Measurements from ENCODE around the gene MEGF8.

DNA sequence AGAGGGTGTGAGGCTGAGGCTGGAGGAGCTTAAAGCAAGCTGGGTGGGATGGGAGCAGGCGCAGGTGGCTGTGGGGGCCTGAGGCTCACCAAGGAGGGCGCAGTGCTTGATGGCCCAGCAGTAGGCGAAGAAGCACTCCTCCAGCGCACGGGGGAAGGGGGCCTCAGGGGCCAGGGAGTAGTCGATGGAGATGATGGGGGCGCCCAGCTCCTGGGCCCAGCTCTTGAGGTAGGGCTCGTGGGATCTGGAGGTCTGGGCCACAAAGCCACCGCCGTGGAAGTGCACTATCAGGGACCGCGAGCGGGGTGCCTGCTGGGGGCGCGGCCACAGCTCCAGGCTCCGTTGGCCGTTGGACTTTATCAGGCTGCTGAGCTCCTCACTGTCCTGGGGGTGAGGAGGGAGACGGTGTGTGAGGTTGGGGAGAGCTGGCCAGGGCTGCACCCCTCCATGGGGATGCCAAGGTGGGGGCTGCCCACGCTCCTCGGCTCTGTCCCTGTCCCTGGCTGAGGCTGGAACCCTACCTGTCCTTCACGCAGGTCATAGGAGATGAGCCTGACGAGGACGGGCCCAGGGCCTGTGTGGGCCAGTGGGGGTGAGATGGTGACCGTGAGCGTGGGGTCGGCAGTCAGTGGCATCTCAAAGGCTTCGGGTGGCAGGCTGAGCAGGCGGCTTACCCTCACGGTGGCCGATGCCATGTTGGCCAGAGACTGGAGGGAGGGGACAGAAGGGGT is 81.8 kb downstream of the MEGF8 start:
- TF ChIP-seq POLR2A (IDR thresholded peaks at IDR 0.05; ENCODE audit: low read depth, low read length) (no peak), POLR2AphosphoS5 (IDR thresholded peaks at IDR 0.05; ENCODE audit: low read depth, low read length) (no peak)
